IMR-90 (cell line): Measurements from ENCODE around the gene CST4. TPM values are rescaled to one million over a fixed set of nuclear protein-coding genes. Genes with fewer than 3 reads are reported as not detected.

Experiments used
- ATAC-seq: fragments of 200-7000 bp; cut with Tn5 transposase; 2 replicates; pipeline ENCODE4 v1.9.1; 2020; ENCODE audit warnings: low read depth, mild to moderate bottlenecking, moderate library complexity
- BruUV-seq: library from RNA; stranded (reverse); fragments of 400-500 nt; replicated peaks from 2 replicates; lab custom pipeline; 2021; lab: Mats Ljungman, UMichigan
- CTCF ChIA-PET: fragments of 300-600 bp; formaldehyde crosslinking; extraction: SDS; loops from one replicate; lab custom pipeline; 2021; ENCODE audit warnings: antibody characterized with exemption; lab: Yijun Ruan, JAX
- POLR2A ChIA-PET: fragments of 300-600 bp; sonication (Branson Sonifier 250); formaldehyde crosslinking; loops from one replicate; lab custom pipeline; 2022; ENCODE audit warnings: antibody characterized with exemption; ENCODE audit not compliant: unreplicated experiment; lab: Charles Lee
- DNase-seq: peaks from one replicate; pipeline ENCODE4 v3.0.0; 2013
- H2AFZ ChIP-seq: replicated peaks from 2 replicates; pipeline ENCODE3; 2013; ENCODE audit warnings: low read length, mild to moderate bottlenecking; ENCODE audit not compliant: poor library complexity
- H2AK5ac ChIP-seq: 2 replicates; pipeline ENCODE4 v1.6.1; 2013; ENCODE audit warnings: low read depth, low read length, inconsistent platforms
- H2AK9ac ChIP-seq: replicated peaks from 2 replicates; pipeline ENCODE3; 2013; ENCODE audit warnings: mild to moderate bottlenecking, low read depth, low read length, moderate library complexity; ENCODE audit not compliant: poor library complexity
- H2BK120ac ChIP-seq: 2 replicates; pipeline ENCODE4 v1.6.1; 2013; ENCODE audit warnings: low read depth, low read length, inconsistent platforms
- H2BK15ac ChIP-seq: 3 replicates; pipeline ENCODE4 v1.6.1; 2013; ENCODE audit warnings: low read depth, low read length, inconsistent platforms
- H2BK20ac ChIP-seq: 2 replicates; pipeline ENCODE4 v1.6.1; 2013; ENCODE audit warnings: low read depth, mild to moderate bottlenecking, inconsistent platforms, low read length, moderate library complexity
- H2BK5ac ChIP-seq: 2 replicates; pipeline ENCODE4 v1.6.1; 2013; ENCODE audit warnings: mild to moderate bottlenecking, low read depth, low read length, inconsistent platforms; ENCODE audit not compliant: poor library complexity, severe bottlenecking
- H3K14ac ChIP-seq: replicated peaks from 2 replicates; pipeline ENCODE4 v1.6.1; 2013; ENCODE audit warnings: low read depth, low read length, inconsistent platforms
- H3K18ac ChIP-seq: 2 replicates; pipeline ENCODE4 v1.6.1; 2013; ENCODE audit warnings: low read depth, low read length, control low read depth
- H3K23ac ChIP-seq: 2 replicates; pipeline ENCODE4 v1.6.1; 2013; ENCODE audit warnings: low read depth, low read length, inconsistent platforms
- H3K27ac ChIP-seq: 2 replicates; pipeline ENCODE4 v1.5.1; 2013; ENCODE audit warnings: mild to moderate bottlenecking, control low read depth, low read length; ENCODE audit not compliant: insufficient read depth
- H3K27me3 ChIP-seq: 2 replicates; pipeline ENCODE4 v1.6.1; 2013; ENCODE audit warnings: low read length; ENCODE audit not compliant: control insufficient read depth, insufficient read depth
- H3K36me3 ChIP-seq: 2 replicates; pipeline ENCODE4 v1.6.1; 2013; ENCODE audit warnings: low read length, mixed read lengths; ENCODE audit not compliant: control insufficient read depth, insufficient read depth
- H3K4ac ChIP-seq: 2 replicates; pipeline ENCODE4 v1.6.1; 2013; ENCODE audit warnings: low read depth, low read length, inconsistent platforms
- H3K4me1 ChIP-seq: 2 replicates; pipeline ENCODE4 v1.6.1; 2013; ENCODE audit warnings: low read length, mixed read lengths; ENCODE audit not compliant: control insufficient read depth, insufficient read depth
- H3K4me2 ChIP-seq: 2 replicates; pipeline ENCODE4 v1.6.1; 2013; ENCODE audit warnings: low read depth, mild to moderate bottlenecking, control low read depth, low read length, moderate library complexity
- H3K4me3 ChIP-seq: 2 replicates; pipeline ENCODE4 v1.5.1; 2013; ENCODE audit warnings: low read depth, mild to moderate bottlenecking, control low read depth, low read length, moderate library complexity; ENCODE audit not compliant: insufficient read depth
- H3K56ac ChIP-seq: 2 replicates; pipeline ENCODE4 v1.6.1; 2013; ENCODE audit warnings: low read length, inconsistent platforms; ENCODE audit not compliant: insufficient read depth; ENCODE audit errors: extremely low read depth
- H3K79me1 ChIP-seq, 2 experiments: 2 replicates each; pipeline ENCODE4 v1.6.1; 2013; ENCODE audit warnings: low read length in 2 of 2, inconsistent platforms in 1 of 2, low read depth in 1 of 2
- H3K9ac ChIP-seq: 2 replicates; pipeline ENCODE4 v1.6.1; 2013; ENCODE audit warnings: low read depth, low read length, control low read depth
- H3K9me1 ChIP-seq: 2 replicates; pipeline ENCODE4 v1.6.1; 2013; ENCODE audit warnings: low read length, inconsistent platforms; ENCODE audit not compliant: insufficient read depth
- H3K9me3 ChIP-seq: 2 replicates; pipeline ENCODE4 v1.6.1; 2013; ENCODE audit warnings: low read length; ENCODE audit not compliant: control insufficient read depth, insufficient read depth
- H4K20me1 ChIP-seq: 2 replicates; pipeline ENCODE4 v1.6.1; 2013; ENCODE audit warnings: low read length, inconsistent platforms; ENCODE audit not compliant: insufficient read depth
- H4K5ac ChIP-seq: 2 replicates; pipeline ENCODE4 v1.6.1; 2013; ENCODE audit warnings: mild to moderate bottlenecking, low read depth, low read length, control low read depth
- H4K8ac ChIP-seq, 2 experiments: 2 replicates each; pipeline ENCODE4 v1.6.1; 2013; ENCODE audit warnings: low read depth in 2 of 2, low read length in 2 of 2, control low read depth in 1 of 2, inconsistent platforms in 1 of 2
- H4K91ac ChIP-seq: 2 replicates; pipeline ENCODE4 v1.6.1; 2013; ENCODE audit warnings: low read depth, low read length, inconsistent platforms; ENCODE audit not compliant: insufficient read depth
- CEBPB ChIP-seq: IDR thresholded peaks from 2 replicates; pipeline ENCODE4 v1.6.1; 2012; ENCODE audit warnings: low read depth, low read length, improper control_type of control experiment
- MAFK ChIP-seq: IDR thresholded peaks from 2 replicates; pipeline ENCODE4 v1.6.1; 2012; ENCODE audit warnings: low read depth, low read length, improper control_type of control experiment
- POLR2A ChIP-seq: IDR thresholded peaks from 2 replicates; pipeline ENCODE4 v1.6.1; 2012; ENCODE audit warnings: mild to moderate bottlenecking, low read depth, low read length
- RCOR1 ChIP-seq: IDR thresholded peaks from 2 replicates; pipeline ENCODE4 v1.6.1; 2012; ENCODE audit warnings: mild to moderate bottlenecking, low read length, improper control_type of control experiment; ENCODE audit not compliant: insufficient replicate concordance
- RFX5 ChIP-seq: IDR thresholded peaks from 2 replicates; pipeline ENCODE4 v1.8.0; 2012; ENCODE audit warnings: low read depth, mild to moderate bottlenecking, low read length, moderate library complexity
- SMC3 ChIP-seq: fragments of 150-350 bp; IDR thresholded peaks from 2 replicates; pipeline ENCODE4 v1.6.1; 2016; ENCODE audit warnings: low read depth, mild to moderate bottlenecking, antibody characterized with exemption, low read length, moderate library complexity
- WGBS, 2 experiments: methylation state at CpG; one replicate each; pipeline versions ENCODE4 v1.1.5 to v1.1.7; 2013; ENCODE audit warnings: missing lambda C conversion rate in 2 of 2; ENCODE audit not compliant: insufficient read length in 1 of 2; ENCODE audit errors: extremely low coverage in 2 of 2; 5-methylcytosine and 5-hydroxymethylcytosine counted together
- dilution Hi-C: fragments of 300-500 bp; cut with HindIII; formaldehyde crosslinking; loops from one replicate; pipeline ENCODE4 v1.14.3; 2018; ENCODE audit warnings: low sequenced_read_pairs; ENCODE audit not compliant: unreplicated experiment
- in situ Hi-C: fragments of 300-500 bp; cut with MboI; formaldehyde crosslinking; loops from 3 replicates; pipeline ENCODE4 v1.14.3; 2019; ENCODE audit warnings: low sequenced_read_pairs, inconsistent platforms, mixed read lengths
- intact Hi-C: fragments of 100-400 bp; cut with micrococcal nuclease; formaldehyde crosslinking; loops from 2 replicates; pipeline ENCODE4 v1.10.0; 2022
- polyA plus RNA-seq, 3 experiments: library from polyadenylated mRNA; depleted of rRNA; stranded (reverse); fragments of >200 nt; gene quantifications; 2 replicates each; pipeline ENCODE4 v1.2.3, GENCODE V29; 2012; ENCODE audit warnings: low replicate concordance in 1 of 3
- total RNA-seq: library from RNA; depleted of rRNA; stranded (reverse); fragments of >200 nt; gene quantifications from 2 replicates; pipeline ENCODE4 v1.2.3, GENCODE V29; 2012

CST4 gene
- total and polyA plus RNA-seq, 2 of the 4 experiments (the other 2 are of a cell fraction) = not detected

GRCh38 chr20:23702021-23702420 lies 13.2 kb upstream of the CST4 start:
- ChIA-PET CTCF (interaction anchor here (0.5 kb wide), 1 partner anchor 45 kb away, joined by 3 read pairs; no protein-coding TSS in a partner anchor), POLR2A (no interaction called here)
- Histone ChIP-seq H4K8ac (no peak overlapping the region), H3K4me3 (no peak overlapping the region), H2BK120ac (no peak overlapping the region), H3K79me1 (no peaks in the 10 kb centered on the region), H2BK5ac (no peak overlapping the region), H3K9me1 (no peaks in the 10 kb centered on the region), H2AFZ (no peak overlapping the region), H3K9ac (no peak overlapping the region), H2BK15ac (no peak overlapping the region), H4K91ac (no peak overlapping the region), H4K5ac (no peak overlapping the region), H3K23ac (no peak overlapping the region), H3K36me3 (no peaks in the 10 kb centered on the region), H3K4me2 (no peak overlapping the region), H3K27ac (no peak overlapping the region), H3K56ac (no peak overlapping the region), H3K9me3 (no peaks in the 10 kb centered on the region), H3K4me1 (no peaks in the 10 kb centered on the region), H3K4ac (no peak overlapping the region), H3K27me3 (peaks cover 15% of the 10 kb centered on the region), H3K18ac (no peak overlapping the region), H2BK20ac (no peak overlapping the region), H2AK5ac (no peak overlapping the region), H2AK9ac (no peak overlapping the region), H3K14ac (no peak overlapping the region), H4K20me1 (no peaks in the 10 kb centered on the region)
- DNase-seq (peak; percentile 2), ATAC-seq (no peak; the same call in 1 of the 2 replicates)
- dilution Hi-C loops = no loop called here
- TF ChIP-seq RFX5 = no peak
- TF ChIP-seq CEBPB = no peak
- no peak for TF ChIP-seq POLR2A
- no peak for TF ChIP-seq MAFK
- no peak for TF ChIP-seq RCOR1
- no peak for TF ChIP-seq SMC3
- intact Hi-C loops = loop anchor here (10.0 kb wide), 1 partner anchor 63 kb away; no protein-coding TSS in a partner anchor
- in situ Hi-C loops = no loop called here
- BruUV-seq = no TSS peak
- WGBS, 2 experiments = no CpG with 5 or more reads among the region's 4 CpGs
